Activated CD4-positive, alpha-beta T cell treated with anti-CD3 and anti-CD28 coated beads for 48 hours (primary cell): ENCODE data around the gene RPS10.
"Not testable (repeated sequence)": the region's sequence is repeated elsewhere in the genome, so short reads cannot be mapped to it uniquely, and the experiment has no call there.

Source experiments
- DNase-seq: peaks from one replicate; pipeline ENCODE4 v3.0.0-alpha.2; 2020

The RPS10 gene

DNA sequence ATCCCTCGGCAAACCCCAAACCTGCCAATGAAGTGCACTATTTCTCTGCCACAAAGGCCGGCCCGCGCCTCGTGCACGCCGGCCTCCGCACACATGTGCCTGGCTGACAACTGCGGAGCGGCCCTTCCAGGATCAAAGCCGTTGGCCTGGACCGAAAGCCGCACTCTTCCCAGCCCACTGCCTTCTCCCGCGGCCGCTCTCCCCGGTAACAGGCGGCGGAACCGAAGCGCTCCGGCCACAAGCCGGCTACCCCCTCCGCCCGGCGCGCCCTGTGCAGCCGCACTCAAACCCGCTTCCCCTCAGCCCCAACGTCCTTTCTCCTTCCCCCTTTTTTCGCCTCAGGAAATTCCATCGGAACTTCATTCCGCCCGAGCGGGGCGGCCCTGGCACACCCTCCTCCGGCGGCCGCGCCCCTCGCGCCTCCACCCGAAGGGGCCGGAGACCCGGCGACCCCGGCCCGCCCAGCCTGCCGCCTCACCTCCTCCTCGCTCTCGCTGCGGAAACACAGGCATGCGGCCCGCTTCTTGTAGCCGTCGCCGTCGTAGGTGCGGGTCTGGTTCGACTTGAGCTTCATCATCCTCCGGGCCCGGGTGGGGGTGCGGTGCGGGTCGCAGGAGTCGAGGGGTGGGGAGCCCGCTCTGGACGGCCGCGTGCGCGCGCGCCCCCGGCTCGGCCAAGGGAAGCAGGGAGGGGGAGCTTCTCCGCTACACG, 33.9 kb downstream of the RPS10 start:
- peak; percentile 64 for DNase-seq

DNA sequence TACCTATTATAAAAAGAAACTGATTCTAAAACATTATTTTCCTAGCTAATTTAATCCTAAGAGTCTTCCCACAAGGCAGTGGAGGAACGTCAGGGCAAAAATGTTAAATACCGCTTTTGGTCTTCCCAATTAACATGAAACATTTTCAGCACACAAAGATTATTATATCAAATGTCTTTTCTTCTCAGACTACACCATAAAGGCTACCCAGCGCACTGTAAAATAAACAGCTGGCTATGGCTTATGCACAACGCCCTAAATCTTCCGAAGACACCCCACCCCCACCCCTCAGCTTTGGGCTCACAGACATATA, 34.4 kb downstream of the RPS10 start:
- DNase-seq, result no peak

DNA sequence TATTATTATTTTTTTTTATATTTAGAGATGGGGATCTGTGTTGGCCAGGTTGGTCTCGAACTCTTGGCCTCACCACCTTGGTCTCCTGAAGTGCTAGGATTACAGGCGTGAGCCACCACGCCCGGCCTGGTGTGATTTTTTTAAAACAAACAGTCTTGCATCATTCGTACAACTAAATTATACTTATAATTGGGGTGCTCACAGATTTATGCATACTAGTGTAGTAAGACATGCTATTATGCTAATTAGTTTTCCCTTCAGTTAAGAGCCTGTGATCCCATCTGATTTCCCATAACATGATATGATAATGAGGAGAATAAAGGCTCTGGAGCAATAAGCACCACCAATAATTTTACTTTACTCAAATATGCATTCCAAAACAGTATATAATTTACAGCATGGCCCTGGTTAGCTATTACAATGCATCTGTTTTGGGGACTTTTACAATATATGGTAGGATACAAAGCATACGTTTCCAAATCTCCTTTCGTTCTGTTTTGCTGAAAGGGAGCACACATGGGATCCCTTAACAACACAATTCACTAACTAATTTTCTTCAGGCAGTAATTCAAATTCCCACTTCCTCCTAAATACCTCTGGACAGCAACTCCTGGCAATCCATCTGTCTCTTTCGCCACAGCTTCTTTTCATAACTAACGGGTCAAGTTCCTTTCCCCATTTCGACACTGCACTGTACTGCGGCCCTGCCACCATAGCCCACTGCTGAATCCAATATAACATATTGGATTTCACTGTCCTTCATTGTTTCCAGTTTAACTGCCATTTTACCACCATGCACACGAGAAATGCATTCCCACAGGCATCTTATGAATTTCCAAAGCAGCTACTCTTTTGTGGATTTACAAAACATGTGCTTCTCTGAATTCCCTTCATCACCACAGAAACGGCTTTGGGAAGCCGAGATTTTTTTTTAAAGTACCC, 35.1 kb downstream of the RPS10 start:
- no peak for DNase-seq

DNA sequence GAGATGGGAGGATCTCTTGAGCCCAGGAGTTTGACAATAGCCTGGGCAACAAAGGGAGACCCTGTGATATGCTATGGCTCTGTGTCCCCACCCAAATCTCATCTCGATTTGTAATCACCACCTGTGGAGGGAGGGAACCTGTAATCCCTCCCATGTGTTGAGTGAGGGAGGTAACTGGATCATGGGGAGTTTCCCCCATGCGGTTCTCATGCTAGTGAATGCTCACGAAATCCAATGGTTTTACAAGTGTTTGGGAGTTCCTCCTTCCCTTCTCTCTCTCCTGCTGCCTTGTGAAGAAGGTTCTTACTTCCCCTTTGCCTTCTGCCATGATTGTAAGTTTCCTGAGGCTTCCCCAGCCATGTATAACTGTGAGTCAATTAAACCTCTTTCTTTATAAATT, 36.8 kb downstream of the RPS10 start:
- DNase-seq, result no peak

DNA sequence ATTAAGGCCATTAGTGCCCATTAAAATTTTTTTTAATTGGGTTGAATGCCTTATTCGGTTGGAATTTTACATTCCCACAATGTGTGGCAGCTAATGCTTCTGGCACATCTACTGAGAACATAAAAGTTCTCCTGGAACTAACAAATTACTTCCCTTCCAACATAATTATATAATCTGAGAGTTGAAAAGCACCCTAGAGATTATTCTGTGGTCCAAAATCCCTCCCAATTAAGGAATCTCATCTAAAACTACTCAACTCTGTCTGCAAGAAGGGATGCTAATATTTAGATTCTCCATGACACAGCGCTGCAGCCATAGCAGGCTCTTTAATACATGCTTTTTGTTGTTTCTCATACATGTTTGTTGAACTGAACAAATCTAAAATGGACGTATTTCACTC, 37.4 kb downstream of the RPS10 start:
- no peak for DNase-seq

DNA sequence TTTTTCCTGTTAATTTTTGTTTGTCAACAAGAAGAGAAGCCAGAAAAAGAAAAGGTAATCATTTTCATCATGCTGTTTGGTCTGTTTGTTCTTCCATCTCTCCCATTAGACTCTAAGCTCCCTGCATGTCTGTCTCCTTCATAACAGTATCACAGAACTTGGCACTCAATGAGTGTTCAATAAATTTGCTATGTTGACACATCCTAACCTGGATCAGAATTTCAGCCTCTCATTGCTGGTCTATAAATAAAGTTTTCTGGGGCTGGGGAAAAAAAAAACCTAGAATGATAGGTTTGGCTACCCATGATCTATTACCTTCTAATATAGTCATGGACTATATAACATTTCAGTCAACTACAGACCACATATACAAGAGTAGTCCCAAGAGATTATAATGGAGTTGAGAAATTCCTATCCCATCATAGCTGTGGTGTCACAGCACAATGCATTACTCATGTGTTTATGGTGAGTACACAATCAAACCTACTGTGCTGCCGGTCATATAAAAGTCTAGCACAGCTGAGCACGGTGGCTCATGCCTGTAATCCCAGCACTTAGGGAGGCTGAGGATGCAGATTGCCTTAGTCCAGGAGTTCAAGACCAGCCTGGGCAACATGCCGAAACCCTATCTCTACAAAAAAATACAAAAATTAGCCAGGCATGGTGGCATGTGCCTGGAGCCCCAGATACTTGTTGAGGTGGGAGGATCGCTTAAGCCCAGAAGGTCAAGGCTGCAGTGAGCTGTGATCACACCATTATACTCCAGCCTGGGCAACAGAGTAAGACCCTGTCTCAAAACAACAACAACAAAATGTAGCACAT, 39.3 kb downstream of the RPS10 start:
- DNase-seq, result no peak

DNA sequence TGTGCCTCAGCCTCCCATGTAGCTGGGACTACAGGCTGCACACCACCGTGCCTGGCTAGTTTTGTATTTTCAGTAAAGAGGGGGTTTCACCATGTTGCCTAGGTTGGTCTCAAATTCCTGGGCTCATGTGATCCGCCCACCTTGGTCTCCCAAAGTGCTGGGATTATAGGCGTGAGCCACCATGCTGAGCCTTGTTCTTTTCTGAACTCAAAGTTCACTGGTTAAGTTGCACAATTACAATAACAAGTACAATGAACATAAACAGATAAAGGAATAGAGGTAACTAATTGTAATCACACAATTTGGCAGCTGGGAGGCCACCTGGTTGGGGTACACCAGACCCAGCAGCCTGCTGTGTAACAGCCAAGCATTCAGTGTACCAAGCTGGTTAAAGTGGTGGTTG, 40.1 kb downstream of the RPS10 start:
- no peak for DNase-seq

DNA sequence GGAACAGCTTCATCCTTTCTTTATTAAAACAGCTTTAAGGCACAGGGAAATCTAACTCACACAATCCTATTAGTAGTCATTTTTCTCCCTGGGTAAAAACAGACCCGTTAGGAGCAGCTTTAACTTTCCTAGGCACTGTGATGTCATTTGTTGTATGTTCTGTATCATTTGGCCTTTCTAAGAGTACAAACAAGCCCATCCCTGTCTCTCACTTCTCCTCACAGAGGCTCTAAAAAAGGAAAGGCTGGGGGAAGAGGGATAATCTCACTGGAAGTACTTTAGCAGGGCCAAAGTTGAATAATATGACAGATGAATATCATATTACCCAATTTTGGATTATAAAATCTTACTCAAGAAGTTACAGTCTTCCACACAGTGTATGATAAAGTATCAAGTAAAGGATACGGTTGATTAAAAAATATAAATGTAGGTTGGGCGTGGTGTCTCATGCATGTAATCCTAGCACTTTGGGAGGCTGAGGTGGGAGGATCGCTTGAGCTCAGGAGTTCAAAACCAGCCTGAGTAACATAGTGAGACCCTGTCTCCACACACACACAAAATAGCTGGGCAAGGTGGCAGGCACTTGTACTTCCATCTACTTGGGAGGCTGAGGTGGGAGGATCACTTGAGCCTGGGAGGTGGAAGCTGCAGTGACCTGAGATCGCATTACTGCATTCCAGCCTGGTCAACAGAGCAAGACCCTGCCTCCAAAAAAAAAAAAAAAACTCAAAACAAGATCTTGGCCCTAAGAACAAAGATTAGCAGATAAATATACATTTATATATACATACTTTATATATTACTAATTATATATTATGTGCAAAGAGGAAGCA, 41.3 kb downstream of the RPS10 start:
- no peak for DNase-seq

DNA sequence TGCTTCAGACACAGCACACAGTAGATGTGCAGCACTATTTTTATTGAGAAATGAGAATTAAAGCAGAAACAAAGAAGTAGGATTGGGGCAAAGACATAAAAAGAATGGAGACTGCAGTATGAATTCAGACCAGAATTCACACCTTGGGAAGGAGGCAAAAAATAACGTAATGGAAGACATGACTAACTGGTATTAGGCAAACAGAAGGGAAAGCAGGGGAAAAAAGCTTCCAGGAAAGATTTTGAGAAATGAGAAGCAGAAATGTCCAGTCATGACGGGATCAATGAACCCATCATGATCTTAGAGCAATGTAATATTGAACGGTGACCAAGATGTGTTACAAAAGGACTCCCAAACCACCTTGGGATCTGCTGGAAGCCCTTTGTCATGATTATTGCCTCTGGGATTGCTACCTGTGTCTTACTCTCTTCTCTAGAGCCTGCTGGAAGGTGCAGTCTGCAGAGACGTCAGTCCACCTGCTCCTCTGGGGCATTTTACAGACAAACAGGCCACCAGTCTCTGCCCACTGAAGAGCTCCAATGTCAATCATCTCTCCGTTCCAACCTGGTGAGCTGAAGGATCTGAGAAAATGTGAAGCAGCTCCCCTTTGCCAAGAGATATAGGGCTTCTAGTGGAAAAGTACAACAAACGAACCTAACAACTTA, 42.1 kb downstream of the RPS10 start:
- no peak for DNase-seq

DNA sequence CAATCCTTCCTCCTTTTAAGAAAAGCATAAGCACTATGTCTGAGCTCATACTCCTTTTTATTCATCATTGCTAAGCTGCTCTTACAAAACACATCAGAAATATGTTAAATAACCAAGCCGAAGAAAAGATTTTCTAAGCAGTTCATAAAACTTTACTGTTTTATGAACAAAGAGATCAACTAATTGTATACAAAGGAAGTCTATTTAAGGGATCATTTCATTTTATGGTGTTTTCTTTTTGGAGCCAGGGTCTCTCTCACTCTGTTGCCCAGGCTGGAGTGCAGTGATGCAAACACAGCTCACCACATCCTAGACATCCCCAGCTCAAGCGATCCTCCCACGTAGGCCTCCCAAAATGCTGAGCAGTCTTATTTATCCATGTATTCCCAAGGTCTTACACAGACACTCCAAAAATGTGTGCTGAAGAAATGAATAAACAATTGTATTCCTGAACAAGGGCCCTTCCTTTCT, 42.7 kb downstream of the RPS10 start:
- DNase-seq, result no peak

DNA sequence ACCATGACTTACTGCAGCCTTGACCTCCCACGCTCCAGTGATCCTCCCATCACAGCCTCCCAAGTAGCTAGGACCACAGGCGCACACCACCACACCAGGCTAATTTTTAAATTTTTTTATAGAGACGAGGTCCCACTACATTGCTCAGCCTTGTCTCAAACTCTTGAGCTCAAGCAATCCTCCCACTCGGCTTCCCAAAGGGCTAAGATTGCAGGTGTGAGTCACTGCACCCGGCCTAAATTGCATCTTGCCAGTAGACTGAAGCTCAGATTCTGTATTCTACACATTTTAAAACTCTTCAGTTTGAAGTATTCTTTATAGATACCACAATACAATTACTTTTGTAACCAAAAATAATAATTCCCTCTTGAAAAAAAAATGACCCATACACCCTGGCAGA, 44.8 kb downstream of the RPS10 start:
- DNase-seq, result peak; percentile 14

DNA sequence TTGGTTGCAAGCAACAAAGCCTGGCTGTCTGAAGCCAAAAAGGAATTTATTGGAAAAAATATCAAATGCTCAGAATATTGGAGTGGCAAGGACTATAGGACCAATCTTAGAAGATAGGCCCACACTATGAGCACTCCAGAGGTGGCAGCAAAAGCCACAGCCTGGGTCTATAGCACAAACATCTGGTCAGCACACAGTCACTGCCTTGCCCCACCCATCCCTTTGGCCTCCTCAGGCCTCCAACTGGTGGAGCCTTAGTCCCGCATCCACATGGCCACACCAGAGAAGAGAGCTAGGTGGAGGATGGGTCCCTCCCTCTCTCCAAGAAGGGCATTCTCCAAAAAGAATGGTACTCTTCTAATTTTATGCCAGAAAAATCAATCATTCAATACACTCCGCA, 47.4 kb downstream of the RPS10 start:
- no peak for DNase-seq

DNA sequence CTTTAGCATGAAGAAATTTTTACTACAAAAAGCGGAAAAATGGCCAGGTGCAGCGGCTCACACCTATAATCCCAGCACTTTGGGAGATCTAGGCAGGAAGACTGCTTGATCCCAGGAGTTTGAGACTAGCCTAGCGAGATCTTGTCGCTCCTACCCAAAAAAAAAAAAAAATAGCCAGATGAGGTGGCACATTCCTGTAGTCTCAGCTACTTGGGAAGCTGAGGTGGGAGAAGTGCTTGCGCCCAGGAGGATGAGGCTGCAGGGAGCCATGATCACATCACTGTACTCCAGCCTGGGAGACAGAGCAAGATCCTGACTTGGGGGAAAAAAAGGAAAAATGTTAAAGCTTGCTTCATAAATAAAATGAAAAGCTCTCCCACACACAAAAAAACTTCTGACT, 47.9 kb downstream of the RPS10 start:
- DNase-seq, result no peak

DNA sequence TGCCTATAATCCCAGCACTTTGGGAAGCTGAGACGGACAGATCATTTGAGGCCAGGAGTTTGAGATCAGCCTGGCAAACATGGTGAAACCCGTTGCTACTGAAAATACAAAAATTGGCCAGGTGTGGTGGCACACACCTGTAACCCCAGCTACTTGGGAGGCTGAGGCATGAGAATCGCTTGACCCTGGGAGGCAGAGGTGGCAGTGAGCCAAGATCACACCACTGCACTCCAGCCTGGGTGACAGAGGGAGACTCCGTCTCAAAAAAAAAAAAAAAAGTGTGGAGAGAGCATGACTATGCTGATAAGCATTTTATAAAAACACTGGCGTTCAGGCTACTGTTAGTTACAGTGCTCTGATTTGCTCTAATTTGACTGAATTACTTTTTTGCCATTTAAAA, 48.3 kb downstream of the RPS10 start:
- not testable (repeated sequence) for DNase-seq

DNA sequence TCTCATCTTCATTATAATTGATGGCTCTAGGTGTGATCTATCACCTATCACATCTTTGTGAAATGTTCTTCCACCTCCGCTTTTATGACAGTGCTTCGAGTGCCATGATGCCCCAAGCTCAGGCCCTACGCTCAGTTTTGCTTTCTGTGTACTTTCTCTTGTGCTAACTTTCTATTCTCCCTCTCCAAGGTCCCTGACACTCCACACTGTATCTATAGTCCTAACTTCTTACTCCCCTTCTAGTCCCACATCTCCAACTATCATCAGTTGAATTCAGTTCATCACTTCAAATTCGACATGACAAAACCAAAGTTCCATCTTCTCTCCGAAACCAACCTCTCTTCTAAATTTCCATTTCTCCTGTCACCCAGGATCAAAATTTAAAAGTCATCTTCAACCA, 50.0 kb downstream of the RPS10 start:
- no peak for DNase-seq

DNA sequence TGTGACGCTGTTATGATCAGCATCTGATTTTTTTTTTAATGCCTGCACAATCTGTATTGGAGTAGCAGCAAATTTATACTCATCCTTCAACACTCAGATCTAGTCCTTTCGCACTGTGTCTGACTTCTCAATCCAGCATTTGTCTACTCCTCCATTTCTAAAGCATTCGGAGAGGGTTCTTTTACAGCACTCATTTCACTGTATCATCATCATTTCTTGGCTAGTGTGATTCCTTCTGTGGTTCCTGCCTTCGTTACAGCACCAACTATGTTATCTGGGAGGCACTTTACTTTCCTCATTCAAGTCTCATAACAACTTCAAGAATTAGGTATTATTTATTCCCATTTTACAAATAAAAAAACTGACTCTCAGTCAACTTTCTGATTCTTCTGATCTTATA, 51.4 kb downstream of the RPS10 start:
- no peak for DNase-seq

DNA sequence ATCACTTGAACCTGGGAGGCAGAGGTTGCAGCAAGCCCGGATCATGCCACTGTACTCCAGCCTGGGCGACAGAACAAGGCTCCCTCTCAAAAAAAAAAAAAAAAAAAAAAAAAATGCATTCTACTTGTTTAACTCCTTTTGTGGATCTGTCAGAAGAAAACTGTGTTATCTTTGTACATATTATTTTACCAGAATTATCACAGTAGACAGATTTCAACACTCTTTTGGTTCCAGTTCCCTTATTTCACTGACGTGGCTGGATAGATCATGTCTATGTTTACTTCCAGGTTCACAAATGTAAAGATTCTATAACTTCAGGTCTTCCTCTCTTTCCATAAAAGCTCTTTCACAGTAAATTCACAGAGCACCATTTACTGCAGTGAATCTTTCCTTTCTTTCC, 51.8 kb downstream of the RPS10 start:
- DNase-seq, result no peak

DNA sequence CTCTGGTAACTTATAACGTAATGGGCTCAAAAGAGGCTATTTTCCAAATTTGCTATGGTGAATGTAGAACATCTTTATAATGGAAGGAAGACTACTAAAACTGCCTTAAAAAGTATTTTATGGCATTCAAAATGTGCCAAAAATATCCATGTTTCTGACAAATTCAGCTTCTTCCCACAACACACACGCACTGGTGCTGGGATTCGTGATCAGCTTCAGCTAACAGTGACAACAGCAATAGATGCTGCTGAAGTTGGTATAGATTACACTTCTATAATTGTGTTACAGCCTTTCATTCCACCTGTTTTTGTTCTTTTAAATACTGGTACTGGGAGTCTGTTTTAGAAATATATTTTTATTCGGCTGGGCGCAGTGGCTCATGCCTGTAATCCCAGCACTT, 52.4 kb downstream of the RPS10 start:
- no peak for DNase-seq

DNA sequence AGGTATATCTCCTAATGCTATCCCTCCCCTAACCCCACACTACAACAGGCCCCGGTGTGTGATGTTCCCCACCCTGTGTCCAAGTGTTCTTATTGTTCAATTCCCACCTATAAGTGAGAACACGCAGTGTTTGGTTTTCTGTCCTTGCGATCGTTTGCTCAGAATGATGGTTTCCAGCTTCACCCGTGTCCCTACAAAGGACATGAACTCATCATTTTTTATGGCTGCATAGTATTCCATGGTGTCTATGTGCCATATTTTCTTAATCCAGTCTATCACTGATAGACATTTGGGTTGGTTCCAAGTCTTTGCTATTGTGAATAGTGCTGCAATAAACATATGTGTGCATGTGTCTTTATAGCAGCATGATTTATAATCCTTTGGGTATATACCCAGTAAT, 54.0 kb downstream of the RPS10 start:
- not testable (repeated sequence) for DNase-seq

DNA sequence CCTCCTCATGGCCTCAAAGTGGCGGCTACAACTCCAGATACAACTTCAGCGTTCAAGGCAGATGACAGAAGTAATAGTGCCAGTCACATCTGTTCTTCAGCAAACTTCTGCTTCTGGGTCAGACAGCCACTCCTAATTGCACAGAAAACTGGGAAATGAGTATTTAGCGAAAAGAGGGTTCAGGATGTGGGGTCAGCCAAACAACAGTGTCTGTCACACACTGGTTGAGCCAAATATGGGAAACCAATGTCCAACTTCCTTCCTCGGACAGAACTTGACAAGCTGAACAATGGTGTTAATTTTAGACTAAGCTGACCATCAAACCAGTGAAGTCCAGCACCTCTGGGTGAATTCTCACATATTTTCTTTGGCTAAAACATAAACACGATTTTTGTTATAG, 55.5 kb downstream of the RPS10 start:
- no peak for DNase-seq

DNA sequence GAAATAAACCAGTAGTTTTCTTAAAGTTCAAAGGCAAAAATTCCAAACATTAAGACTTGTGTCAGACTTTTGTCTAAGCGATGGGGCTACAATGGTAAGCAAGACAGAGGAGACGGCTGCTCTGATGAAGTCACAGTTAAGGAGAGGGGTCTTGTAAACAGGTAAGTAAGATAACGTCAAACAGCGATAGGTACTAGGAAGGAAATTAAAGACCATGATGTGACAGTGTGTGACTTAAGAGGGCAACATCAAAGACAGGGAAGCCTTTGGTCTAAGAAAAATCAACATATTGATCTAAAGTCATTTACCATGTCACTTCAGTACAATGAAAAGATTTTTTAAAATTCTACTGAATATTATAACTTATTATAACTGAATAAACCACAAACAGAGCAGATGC, 56.5 kb downstream of the RPS10 start:
- DNase-seq, result no peak
